NCI-H460 (cell line): ENCODE data around the gene MGAT4B. TPM values are rescaled to one million over a fixed set of nuclear protein-coding genes. Genes with fewer than 3 reads are reported as not detected.

ENCODE experiments used
- DNase-seq: peaks from one replicate; pipeline ENCODE4 v3.0.0-alpha.2; 2016; ENCODE audit warnings: low read depth; ENCODE audit errors: extremely low read depth
- total RNA-seq: library from RNA; depleted of rRNA; stranded (reverse); fragments of >200 nt; shearing (Covaris generic); gene quantifications from 2 replicates; pipeline ENCODE4 v1.2.3, GENCODE V29; 2014

The MGAT4B gene
- total RNA-seq, 1 experiment from 2014 or later: 101 TPM

DNA sequence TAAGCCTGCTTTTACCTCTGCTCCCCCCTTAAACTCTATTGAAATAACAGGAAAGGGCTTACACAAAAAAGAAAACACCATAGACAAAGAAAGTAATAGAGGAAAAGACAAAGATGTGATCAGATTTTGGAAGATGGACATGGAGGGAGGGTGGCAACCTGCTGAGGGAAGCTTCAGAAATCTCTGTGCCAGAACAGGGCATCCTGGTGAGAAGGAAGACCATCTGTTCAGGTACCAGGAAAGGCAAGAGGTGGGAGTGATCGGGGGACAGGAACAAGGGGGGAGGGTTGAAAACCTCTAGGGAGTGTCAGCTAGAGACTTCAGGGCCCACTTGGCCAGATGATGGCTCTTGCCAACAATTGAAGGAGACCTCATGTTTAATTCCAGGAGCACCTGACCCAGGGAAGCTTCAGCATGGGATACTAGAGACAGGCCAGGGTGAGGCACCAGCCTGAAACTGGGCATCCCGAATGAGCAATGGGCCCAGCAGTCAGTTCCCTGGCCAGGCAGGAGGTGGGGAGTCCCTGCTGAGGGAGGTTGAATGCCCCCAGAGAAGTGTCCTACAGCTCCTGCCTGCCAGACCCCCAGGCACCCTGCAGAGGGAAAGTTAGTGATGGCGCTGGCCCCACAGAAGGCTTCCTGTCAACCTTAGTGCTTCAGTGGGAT is 22.2 kb upstream of the MGAT4B start:
- no peak for DNase-seq

DNA sequence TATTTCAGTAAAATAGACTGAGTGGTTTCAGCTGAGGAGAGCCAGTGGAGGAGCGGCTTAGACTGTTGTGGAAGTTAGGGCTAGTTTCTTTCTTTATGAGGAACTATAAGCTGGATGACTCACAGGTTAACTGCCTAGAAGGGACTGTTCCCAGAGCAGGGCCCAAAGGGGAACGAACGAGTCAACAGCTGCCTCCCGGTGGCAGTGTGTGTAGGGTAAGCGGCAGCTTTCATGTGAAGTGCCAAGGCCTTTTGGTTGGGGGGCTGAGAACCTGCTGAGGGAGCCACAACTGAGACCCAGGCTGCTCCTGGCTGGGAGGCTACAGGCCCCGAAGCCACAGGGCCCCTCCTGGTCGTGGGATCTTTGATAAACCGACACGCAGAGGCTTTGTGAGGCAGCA is 21.0 kb upstream of the MGAT4B start:
- DNase-seq: no peak

DNA sequence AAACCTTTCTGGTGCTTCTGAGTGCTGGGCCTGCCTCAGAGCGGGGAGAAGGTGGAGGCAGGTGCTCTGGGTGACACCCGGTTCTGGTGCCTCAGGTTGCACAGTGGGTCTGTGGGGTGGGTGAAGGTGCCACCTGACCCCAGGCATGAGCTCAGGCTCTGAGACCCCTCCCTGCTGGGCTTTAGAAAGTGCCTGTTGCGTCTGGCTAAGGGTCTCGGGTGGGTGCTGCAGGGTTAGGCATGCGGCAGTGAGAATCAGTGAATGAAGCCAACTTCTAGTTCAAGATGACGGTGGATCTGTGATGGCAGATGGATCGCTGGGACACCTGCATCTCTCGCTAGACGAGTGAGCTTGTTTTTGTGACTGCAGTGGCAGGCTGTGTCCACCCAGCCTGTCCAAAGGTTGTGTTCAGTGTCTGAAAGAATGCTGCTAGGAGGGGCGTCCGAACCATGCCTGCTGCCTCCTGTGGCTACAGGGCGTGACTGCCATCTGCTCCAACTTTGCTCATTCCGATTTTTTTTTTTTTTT is 19.1 kb upstream of the MGAT4B start:
- no peak for DNase-seq

GRCh38 chr5:179824745-179825112 is 18.1 kb upstream of the MGAT4B start:
- DNase-seq: no peak

- no peak for DNase-seq
These were observed 17.5 kb upstream of the MGAT4B start for GRCh38 chr5:179823937-179824744.

- no peak for DNase-seq
These were observed 15.9 kb upstream of the MGAT4B start for GRCh38 chr5:179822444-179822990.

DNA sequence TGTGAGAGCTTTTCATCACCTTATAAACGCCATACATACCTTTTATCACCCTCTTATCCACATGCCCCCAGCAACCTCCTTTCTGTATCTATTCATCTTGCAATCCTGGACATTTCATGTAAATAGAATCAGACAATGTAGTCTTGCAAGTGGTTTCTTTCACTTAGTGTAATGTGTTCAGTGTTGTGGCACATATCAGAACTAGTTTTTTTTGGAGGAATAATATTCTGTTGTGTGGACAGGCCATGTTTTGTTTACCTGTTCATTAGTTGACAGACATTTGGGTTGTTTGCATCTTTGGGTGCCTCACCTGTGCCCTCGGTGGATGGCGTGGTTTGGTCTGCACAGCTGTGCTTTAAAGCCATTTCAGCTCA is 15.4 kb upstream of the MGAT4B start:
- DNase-seq: no peak

- DNase-seq: peak; percentile 89
These were observed 14.8 kb upstream of the MGAT4B start for GRCh38 chr5:179821298-179822058.

DNA sequence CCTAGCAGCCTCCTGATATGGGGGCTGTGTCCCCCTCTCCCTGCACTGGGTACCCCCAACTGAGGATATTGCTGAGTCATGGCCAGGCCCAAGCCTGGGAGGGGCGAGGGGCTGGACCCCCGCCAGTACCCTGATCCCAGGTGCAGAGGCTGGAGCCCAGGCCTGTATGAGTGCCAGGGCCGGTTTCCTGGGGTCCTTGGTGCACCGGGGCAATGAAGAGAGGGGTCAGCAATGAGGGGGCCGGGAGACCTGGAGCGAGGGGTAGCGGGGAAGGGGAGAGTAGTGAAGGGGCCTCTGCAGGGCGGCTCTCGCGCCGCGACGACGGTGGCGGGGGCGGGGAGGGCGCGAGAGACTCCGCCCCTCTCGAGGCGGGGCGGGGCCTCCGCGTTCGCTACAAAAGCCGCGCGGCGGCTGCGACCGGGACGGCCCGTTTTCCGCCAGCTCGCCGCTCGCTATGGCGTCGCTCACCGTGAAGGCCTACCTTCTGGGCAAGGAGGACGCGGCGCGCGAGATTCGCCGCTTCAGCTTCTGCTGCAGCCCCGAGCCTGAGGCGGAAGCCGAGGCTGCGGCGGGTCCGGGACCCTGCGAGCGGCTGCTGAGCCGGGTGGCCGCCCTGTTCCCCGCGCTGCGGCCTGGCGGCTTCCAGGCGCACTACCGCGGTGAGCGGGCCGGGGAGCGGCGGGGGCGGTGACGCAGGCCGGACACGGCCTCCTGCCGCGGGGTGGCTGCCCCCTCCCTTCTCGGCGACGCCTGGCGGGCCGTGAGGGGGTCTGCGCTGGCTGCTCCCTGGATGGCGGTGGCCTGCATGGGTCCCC is 14.0 kb upstream of the MGAT4B start, which contains the start of gene SQSTM1:
Gene SQSTM1, plus strand, starts transcription at position 423 of the 815 bp plus-strand sequence. Its CDS starts 32 bp downstream, at position 455.
- DNase-seq: peak; percentile 78

- no peak for DNase-seq
These were observed 13.4 kb upstream of the MGAT4B start for GRCh38 chr5:179820127-179820482.

DNA sequence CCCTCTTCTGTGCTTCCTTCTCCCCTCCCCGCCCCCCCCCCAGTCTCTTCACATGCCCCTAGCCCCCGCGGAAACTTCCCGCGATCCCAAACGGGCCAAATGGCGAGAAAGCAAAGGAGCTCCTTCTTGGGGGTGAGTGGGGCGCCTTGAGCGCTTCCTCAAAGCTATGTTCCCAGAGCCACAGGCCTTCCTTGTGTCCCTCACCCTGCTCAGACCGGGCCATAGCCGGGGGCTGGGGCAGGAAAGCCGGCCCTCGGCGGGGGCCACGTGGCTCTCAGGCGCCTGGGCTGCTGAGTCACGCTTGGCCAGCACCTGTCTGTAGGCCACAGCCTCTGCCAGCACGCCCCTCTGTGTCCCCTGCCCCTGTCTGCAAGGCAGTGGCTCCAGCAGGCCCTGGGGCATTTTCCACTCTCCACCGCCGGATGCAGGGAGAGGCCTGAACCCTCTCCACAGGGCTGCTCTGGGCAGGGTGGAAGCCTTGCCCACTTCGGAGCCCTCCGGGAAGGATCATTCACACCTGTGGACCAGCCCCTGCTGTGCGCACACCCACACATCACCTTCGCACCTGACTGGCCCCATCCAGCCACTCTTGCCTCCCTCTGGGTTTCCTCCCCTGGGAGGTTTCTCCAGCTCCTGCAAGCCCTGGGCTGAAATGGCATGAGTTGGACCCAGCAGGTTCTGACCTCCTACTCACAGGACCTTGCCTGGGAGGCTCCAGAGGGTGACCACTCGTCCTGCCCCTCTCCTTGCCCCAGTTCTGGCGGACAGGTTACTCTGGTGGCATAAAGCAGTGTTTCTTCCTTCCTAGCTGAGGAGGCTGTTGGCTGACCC is 12.8 kb upstream of the MGAT4B start:
- peak; percentile 66 for DNase-seq

- peak; percentile 91 for DNase-seq
These were observed 12.2 kb upstream of the MGAT4B start for GRCh38 chr5:179818746-179819295.

DNA sequence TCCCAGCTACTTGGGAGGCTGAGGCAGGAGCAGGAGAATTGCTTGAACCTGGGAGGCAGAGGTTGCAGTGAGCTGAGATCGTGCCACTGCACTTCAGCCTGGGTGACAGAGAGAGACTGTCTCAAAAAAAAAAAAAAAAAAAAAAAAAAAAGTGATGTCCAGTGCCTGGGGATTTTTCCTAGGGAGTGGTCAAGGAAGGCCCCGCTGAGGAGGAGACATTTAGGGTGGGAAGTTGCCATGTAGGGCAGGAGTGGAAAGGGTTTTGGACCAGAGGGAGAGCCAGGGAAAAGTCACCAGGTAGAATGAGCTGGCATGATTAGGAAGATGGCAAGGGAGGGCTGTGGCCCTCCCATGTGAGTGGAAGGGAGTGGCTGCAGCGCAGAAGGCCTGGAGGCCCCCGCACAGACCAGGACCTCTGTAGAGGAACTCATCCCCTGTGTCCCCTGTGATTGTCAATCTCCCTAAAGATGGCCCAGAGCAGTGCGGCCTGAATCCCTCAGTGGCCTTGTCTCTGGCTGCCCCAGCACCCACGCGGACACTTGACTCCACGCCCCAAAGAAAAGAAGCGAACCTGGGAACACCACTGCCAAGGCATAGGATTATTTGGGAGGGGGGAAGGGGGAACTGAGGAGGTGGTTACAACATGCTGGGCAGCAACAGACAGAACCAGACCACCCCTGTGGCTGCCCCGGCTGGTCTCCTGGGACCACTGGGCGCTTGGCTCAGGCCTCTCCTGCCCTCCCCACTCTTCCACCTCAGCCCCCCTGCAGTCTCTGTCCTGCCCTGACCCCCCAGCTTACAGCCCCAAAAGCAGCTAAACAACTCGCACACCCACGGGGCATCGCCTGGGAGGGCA is 11.5 kb upstream of the MGAT4B start:
- DNase-seq: no peak

DNA sequence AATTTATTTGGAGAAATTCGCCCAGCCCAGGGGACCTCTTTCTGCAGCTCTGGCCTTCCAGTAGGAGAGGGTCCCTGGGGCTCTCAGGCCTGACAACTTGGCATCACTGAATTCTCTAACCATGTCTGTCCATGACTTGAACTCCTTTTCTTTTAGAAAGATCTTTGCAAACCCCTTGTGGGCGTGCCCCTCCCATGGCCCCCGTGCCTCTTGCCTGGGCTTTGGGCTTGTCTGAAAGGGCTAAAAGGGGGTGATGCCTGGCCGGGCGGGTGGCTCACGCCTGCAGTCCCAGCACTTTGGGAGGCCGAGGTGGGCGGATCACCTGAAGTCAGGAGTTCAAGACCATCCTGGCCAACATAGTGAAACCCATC is 10.8 kb upstream of the MGAT4B start:
- no peak for DNase-seq

GRCh38 chr5:179816796-179817469 is 10.3 kb upstream of the MGAT4B start:
- DNase-seq: no peak

DNA sequence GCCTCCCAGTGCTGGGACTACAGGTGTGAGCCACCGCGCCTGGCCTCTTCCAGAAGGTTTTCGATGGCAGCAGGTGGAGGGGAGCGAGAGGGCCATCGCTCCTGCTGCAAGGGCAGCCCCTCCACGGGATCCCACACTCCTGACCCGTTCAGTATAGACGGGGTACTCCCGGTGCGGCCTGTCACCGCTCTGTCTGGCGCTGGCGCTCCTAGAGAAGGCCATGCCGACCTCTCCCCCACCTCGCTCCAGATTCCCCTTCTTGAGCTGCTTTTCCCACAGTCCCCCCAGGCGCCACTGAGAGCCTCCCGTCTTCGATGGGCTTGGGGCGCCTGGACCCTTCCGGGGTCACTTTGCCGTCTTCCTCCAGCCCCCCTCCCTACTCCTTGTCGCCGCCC is 9.7 kb upstream of the MGAT4B start:
- DNase-seq: no peak

- no peak for DNase-seq
These were observed 9.0 kb upstream of the MGAT4B start for GRCh38 chr5:179815491-179816249.
